M059J (cell line): Measurements from ENCODE around the gene VCL. TPM values are rescaled to one million over a fixed set of nuclear protein-coding genes. Genes with fewer than 3 reads are reported as not detected.

ENCODE experiments used
- DNase-seq: peaks from one replicate; pipeline ENCODE4 v3.0.0-alpha.2; 2012; ENCODE audit warnings: low read depth
- total RNA-seq: library from RNA; depleted of rRNA; stranded (reverse); fragments of >200 nt; shearing (Covaris generic); gene quantifications from 2 replicates; pipeline ENCODE4 v1.2.3, GENCODE V29; 2014; rRNA removed

The VCL gene
- total RNA-seq, 1 experiment from 2014 or later = 159 TPM

DNA sequence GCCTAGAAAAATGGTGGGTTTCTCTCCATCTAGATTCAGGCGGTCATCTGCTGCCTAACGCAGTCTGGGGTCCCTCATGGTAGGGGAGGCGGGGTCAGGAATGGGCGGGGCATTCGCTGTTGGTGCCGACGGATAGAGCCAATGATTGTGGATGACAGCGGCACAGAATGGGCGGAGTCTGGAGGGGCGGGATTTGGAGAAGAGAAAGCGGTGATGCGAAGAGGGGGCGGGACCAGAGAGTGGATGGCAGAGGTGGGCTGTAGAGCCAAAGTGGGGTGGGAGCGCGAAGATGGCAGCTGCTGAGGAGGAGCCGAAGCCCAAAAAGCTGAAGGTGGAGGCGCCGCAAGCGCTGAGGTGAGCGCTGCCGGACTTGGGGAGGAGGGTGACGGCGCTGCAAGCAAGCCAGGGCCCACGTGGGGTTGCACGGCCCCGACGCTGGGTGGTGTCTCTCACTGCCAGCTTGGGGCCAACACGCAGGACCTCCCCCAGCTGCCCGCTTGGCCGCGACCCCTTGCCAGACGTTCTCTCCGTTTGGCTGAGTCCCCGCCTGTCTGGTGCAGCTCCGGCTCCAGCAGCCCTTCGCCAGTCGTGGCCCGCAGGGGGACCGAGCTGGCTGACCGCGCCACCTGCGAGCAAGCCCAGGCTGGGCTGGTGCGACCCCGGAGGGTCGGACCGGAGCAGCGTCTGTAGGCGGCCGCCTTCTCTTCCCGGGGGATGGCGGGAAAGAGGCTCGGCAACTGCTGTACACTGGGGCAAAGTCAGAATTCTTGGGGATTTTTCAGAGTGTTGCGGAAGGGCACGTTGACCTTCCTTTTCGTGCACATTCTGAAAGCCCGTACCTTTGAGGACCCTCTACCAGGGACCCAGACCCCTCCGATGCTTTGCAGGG is 153.3 kb downstream of the VCL start, which contains the start of gene ADK:
Gene ADK, plus strand, starts transcription at position 232 of the 889 bp plus-strand sequence. Its CDS starts 58 bp downstream, at position 290.
- DNase-seq = peak; percentile 95

DNA sequence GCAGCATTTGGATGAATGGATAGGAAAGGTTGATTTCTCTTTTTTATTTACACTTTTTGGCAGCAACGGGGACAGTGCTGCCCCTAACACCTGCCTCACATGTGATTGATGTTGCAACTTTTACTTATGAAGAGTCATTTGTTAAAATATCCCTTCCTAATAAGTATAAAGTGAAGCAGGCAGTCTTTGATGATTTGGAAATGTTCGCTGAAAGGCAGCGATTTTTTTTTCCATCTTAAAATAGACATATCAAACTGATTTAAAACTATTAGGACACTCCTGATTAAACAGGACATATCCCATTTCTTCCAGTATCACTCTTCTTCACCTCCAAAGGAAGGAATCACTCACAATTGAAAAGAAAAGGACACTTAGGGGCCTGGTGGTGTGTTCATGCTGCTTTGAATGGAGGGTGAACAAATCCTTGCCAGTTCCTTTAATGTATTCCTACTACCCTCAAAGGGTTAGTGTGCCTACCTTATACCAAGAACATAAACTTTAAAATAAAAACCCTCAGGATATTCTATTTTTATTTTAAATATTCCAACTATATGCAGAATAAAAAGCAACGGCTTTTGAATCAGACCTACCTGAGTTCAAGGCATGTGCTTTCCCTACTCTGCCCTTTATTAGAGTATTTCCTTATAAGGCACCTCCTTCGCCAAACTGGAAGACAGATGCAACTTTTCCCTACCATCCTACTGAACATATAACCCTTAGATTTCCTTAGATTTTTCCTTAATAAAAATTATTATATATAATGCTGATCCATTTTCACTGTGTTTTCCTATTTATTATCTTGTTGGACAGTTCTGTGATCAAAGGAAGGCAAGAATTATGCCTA is 154.2 kb downstream of the VCL start:
- DNase-seq = no peak

DNA sequence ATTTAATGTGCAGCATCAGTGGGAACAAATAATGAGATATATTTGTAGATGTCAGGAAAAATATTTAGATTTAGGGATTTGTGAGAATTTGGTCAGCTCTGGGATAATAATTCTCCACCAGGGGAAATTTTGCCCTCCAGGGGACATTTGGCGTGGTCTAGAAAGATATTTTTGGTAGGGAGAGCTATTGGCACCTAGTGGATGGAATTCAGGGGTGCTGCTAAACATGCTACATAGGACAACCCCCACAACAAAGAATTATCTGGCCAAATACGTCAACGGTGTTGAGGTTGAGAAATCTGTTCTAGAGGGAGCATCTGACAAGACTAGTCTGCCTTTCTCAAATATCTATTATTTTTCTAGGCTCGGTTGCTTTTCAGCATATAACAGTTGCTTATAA is 155.2 kb downstream of the VCL start:
- peak; percentile 15 for DNase-seq

DNA sequence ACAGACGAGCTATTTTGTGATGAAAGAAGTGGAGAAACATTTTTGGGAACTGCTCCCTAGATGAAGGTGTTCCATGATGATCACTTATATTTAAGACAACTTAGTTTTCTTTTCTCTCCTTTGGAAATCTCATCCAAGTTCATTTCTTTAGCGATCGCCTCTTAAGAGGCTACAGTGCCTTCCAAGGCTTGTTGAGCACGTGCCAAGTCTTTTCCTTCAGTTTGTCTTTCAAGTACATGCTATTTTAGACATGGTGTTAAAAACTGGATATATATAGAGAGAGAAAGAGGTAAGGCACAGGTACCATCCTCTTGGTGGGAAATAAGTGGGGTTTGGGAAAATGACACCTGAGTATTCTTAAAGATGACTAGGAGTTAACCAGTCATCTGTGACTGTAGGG is 155.8 kb downstream of the VCL start:
- DNase-seq = no peak

- DNase-seq = no peak
Measured at GRCh38 chr10:74156919-74157289, 159.0 kb downstream of the VCL start.

GRCh38 chr10:74160013-74160412 is 162.1 kb downstream of the VCL start:
- no peak for DNase-seq

DNA sequence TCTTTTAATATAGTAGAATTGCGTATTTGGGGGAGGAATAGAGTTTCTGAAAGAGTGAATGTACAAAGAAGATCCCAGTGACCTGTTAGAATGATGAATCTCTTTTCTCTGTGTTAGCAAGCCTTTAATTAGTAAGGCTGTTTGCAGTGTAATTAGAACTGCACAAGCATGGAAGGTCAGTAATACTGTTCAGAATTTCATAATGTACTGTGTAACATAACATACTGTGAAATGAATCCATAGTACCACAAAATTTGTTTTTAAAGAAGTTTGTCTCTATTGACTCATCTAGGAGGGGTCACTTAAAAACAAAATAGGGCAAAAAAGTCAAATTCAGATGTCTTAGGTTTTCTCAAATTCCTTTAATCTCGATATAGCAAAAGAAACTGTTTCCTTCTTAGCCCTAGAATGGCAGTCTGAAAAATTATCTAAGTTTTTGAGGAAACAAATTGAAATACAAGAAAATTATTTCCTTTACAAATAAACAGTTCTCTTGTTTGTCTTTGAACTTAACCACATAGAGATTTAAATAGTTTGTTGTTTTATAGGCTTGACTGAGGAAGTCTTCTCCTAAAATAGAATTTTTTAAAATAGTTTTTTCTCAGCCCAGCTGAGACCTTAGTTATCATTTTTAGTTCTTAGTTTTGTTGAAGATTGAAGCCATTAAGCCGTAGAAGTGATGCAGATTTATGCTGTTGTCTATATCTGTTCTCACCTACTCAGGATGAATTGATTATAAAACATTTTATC is 165.6 kb downstream of the VCL start:
- no peak for DNase-seq

- DNase-seq = peak; percentile 29
Measured at GRCh38 chr10:74164716-74165529, 167.0 kb downstream of the VCL start.

- DNase-seq = peak; percentile 48
Measured at GRCh38 chr10:74165530-74165901, 167.6 kb downstream of the VCL start.

- no peak for DNase-seq
Measured at GRCh38 chr10:74167443-74167842, 169.5 kb downstream of the VCL start.

Other genes with a start within 250 kb of the VCL start
- 62.3 and 79.6 TPM in 2 replicates for gene CHCHD1, start 216.1 kb upstream of the VCL start, total RNA-seq
- gene ZSWIM8, start 212.5 kb upstream of the VCL start, total RNA-seq = 24.8 and 30.4 TPM in 2 replicates
- gene NDST2, start 186.5 kb upstream of the VCL start, total RNA-seq = 2.9 and 9.5 TPM in 2 replicates
- gene CAMK2G, start 123.6 kb upstream of the VCL start, total RNA-seq = 29.3 and 42.2 TPM in 2 replicates
- gene PLAU, start 87.0 kb upstream of the VCL start, total RNA-seq = 264 and 272 TPM in 2 replicates
- 26.4 and 38.6 TPM in 2 replicates for gene AP3M1, start 152.7 kb downstream of the VCL start, total RNA-seq
- gene ADK, start 153.1 kb downstream of the VCL start, total RNA-seq = 67.2 and 72.7 TPM in 2 replicates